GM12878 (cell line): ENCODE data around the gene ZCCHC24.

ENCODE experiments used
- CBX5 ChIP-seq: sonication (generic); IDR thresholded peaks from 2 replicates; pipeline ENCODE4 v1.6.1; 2016; ENCODE audit warnings: low read depth, moderate library complexity, mild to moderate bottlenecking, inconsistent platforms
- CTCF ChIP-seq, 3 experiments: IDR thresholded peaks in 2 of 3; conservative IDR thresholded peaks in 1 of 3; 2 replicates each; pipeline ENCODE4 v1.5.1; 2011; ENCODE audit warnings: low read depth in 3 of 3, low read length in 3 of 3, mild to moderate bottlenecking in 3 of 3, control low read depth in 2 of 3, moderate library complexity in 2 of 3, inconsistent platforms in 1 of 3, mixed read lengths in 1 of 3; ENCODE audit not compliant: control insufficient read depth in 2 of 3, insufficient read depth in 1 of 3; ENCODE audit errors: extremely low read depth in 1 of 3
- FOXM1 ChIP-seq: IDR thresholded peaks from 2 replicates; pipeline ENCODE4 v1.6.1; 2012; ENCODE audit warnings: low read depth, mild to moderate bottlenecking, inconsistent platforms, low read length, moderate library complexity
- HCFC1 ChIP-seq: fragments of 150-350 bp; IDR thresholded peaks from 2 replicates; pipeline ENCODE4 v1.6.1; 2014; ENCODE audit warnings: low read length
- JUND ChIP-seq: IDR thresholded peaks from 2 replicates; pipeline ENCODE4 v1.6.1; 2012; ENCODE audit warnings: low read depth, mild to moderate bottlenecking, low read length, improper control_type of control experiment, moderate library complexity
- MEF2A ChIP-seq: IDR thresholded peaks from 2 replicates; pipeline ENCODE4 v1.6.1; 2011; ENCODE audit warnings: low read depth, mild to moderate bottlenecking, low read length, moderate library complexity; ENCODE audit not compliant: insufficient read depth
- MYC ChIP-seq: IDR thresholded peaks from 2 replicates; pipeline ENCODE4 v1.6.1; 2011; ENCODE audit warnings: mild to moderate bottlenecking, low read length, moderate library complexity, inconsistent platforms; ENCODE audit not compliant: insufficient read depth, insufficient replicate concordance, insufficient read length, severe bottlenecking
- NBN ChIP-seq: fragments of 450-650 bp; IDR thresholded peaks from 2 replicates; pipeline ENCODE4 v1.6.1; 2016
- RFX5 ChIP-seq: IDR thresholded peaks from 2 replicates; pipeline ENCODE4 v1.6.1; 2011; ENCODE audit warnings: low read depth, low read length, improper control_type of control experiment
- SIN3A ChIP-seq: IDR thresholded peaks from 2 replicates; pipeline ENCODE4 v1.6.1; 2012; ENCODE audit warnings: low read depth, low read length, improper control_type of control experiment
- SREBF1 ChIP-seq: IDR thresholded peaks from 2 replicates; pipeline ENCODE4 v1.6.1; 2012; ENCODE audit warnings: mild to moderate bottlenecking, low read length
- ZBED1 ChIP-seq: IDR thresholded peaks from 2 replicates; pipeline ENCODE4 v1.6.1; 2016; ENCODE audit warnings: borderline replicate concordance
- ZNF592 ChIP-seq: fragments of 450-650 bp; IDR thresholded peaks from 2 replicates; pipeline ENCODE4 v1.6.1; 2017; ENCODE audit warnings: mild to moderate bottlenecking, moderate library complexity
- ZNF622 ChIP-seq: fragments of 450-650 bp; IDR thresholded peaks from 2 replicates; pipeline ENCODE4 v1.6.1; 2017; ENCODE audit warnings: mild to moderate bottlenecking, inconsistent platforms

DNA sequence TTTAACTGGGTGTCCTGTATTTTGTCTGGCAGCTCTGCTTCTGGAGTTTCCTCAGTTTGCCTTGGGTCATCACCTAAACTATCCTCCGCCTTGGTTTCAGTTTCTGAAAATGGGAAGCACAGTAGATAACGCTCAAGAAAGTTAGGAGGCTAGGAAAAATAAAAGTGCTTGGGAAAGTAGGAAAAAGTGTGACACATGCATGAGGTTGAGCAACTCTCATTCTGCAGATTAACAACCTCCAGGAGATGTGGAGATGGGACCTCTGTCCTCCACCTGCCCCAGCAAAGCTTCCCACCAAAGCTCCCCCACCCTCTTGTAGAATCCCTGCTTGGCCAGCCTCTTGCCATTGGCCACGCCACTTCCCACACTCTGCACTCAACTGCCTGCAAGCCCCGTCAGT lies 13.1 kb upstream of the ZCCHC24 start:
- TF ChIP-seq FOXM1 (no peak), JUND (no peak), SIN3A (no peak), RFX5 (no peak), ZNF622 (no peak), SREBF1 (no peak), CTCF (IDR thresholded peaks at IDR 0.05 in 2 of 3, conservative IDR thresholded peaks at IDR 0.05 in 1 of 3; ENCODE audit: control insufficient read depth in 2 of 3, extremely low read depth in 1 of 3, insufficient read depth in 1 of 3, low read depth in 3 of 3, low read length in 3 of 3) (no peak), MYC (no peak), HCFC1 (no peak), ZBED1 (no peak), CBX5 (no peak), MEF2A (no peak), ZNF592 (no peak), NBN (no peak)
